Eye (tissue), 1 donor: Measurements from ENCODE around the gene NT5C1A.

Source experiments
- DNase-seq: peaks from one replicate; pipeline ENCODE4 v3.0.0-alpha.2; 2015

Gene NT5C1A

GRCh38 chr1:39657923-39658485, 13.9 kb downstream of the NT5C1A start:
- peak; percentile 88 for DNase-seq

GRCh38 chr1:39657402-39657801, 14.5 kb downstream of the NT5C1A start:
- DNase-seq: no peak

GRCh38 chr1:39656391-39656790, 15.5 kb downstream of the NT5C1A start:
- no peak for DNase-seq

GRCh38 chr1:39655578-39656268, 16.2 kb downstream of the NT5C1A start:
- DNase-seq: no peak

- no peak for DNase-seq
Measured at GRCh38 chr1:39654291-39654690, 17.6 kb downstream of the NT5C1A start.

- peak; percentile 88 for DNase-seq
Measured at GRCh38 chr1:39653546-39654031, 18.3 kb downstream of the NT5C1A start.

- DNase-seq: no peak
Measured at GRCh38 chr1:39652554-39652953, 19.4 kb downstream of the NT5C1A start.

GRCh38 chr1:39652105-39652504, 19.8 kb downstream of the NT5C1A start:
- no peak for DNase-seq

- no peak for DNase-seq
Measured at GRCh38 chr1:39650431-39650830, 21.5 kb downstream of the NT5C1A start.

- DNase-seq: no peak
Measured at GRCh38 chr1:39649636-39650185, 22.2 kb downstream of the NT5C1A start.

GRCh38 chr1:39648496-39648895, 23.4 kb downstream of the NT5C1A start:
- DNase-seq: no peak

GRCh38 chr1:39647247-39647646, 24.7 kb downstream of the NT5C1A start:
- DNase-seq: no peak

GRCh38 chr1:39646232-39647081, 25.4 kb downstream of the NT5C1A start:
- DNase-seq: peak; percentile 93

GRCh38 chr1:39645411-39646043, 26.4 kb downstream of the NT5C1A start:
- DNase-seq: no peak

GRCh38 chr1:39643705-39644104, 28.2 kb downstream of the NT5C1A start:
- no peak for DNase-seq

- no peak for DNase-seq
Measured at GRCh38 chr1:39642796-39643195, 29.1 kb downstream of the NT5C1A start.

GRCh38 chr1:39640861-39641260, 31.0 kb downstream of the NT5C1A start:
- DNase-seq: no peak

- peak; percentile 76 for DNase-seq
Measured at GRCh38 chr1:39639305-39640130, 32.4 kb downstream of the NT5C1A start, which contains the start of gene HEYL. Gene HEYL (minus strand): TSS chr1:39639643. CDS start chr1:39639625, 18 bp downstream.

GRCh38 chr1:39638965-39639304, 33.0 kb downstream of the NT5C1A start:
- no peak for DNase-seq

- peak; percentile 22 for DNase-seq
Measured at GRCh38 chr1:39637361-39637760, 34.5 kb downstream of the NT5C1A start.

GRCh38 chr1:39635871-39636210, 36.1 kb downstream of the NT5C1A start:
- DNase-seq: no peak
